ENCODE data around the gene TMEM108. TPM values are rescaled to one million over a fixed set of nuclear protein-coding genes. Genes with fewer than 3 reads are reported as not detected.

The TMEM108 gene
- polyA plus RNA-seq, 1 donor (not counting 4 experiments of a cell fraction or from before 2014, with no cell fraction given), result not detected

DNA sequence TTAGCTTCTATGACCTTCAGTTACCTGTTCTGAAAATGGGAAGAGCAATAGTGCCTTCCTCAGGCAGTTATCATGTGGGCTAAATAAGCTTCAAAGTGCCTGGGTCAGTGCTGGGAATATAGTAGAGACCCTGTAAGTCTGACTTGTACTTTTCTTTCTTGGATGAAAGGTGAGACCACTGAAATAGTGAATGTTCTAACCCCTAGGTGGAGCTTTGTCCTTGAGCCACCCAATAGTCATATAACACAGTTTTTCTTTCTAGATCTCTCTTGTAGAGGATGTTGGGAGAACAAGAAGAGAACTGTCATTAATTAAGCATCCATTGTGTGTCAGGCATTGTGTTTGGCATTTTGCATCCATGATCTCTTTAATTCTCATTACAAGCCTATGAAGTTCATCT, 348.7 kb downstream of the TMEM108 start:
- dilution Hi-C loops (cut with MboI; ENCODE audit: extremely low pct_ligation_motif_present, low sequenced_read_pairs), result no loop called here
- no peak for FAIRE-seq
- DNase-seq (ENCODE audit: low read depth, low spot score), result no peak
- no peaks in the 10 kb centered on the region for H3K36me3 ChIP-seq (ENCODE audit: control insufficient read depth in 2 of 2, extremely low read depth in 1 of 2, insufficient read depth in 2 of 2, low read length in 2 of 2)
- H3K27me3 ChIP-seq (ENCODE audit: control insufficient read depth, extremely low read depth, insufficient read depth, low read length), result peaks cover 3% of the 10 kb centered on the region
- no peak overlapping the region for H3K4me3 ChIP-seq (ENCODE audit: control insufficient read depth in 2 of 3, extremely low read depth in 1 of 3, insufficient read depth in 2 of 3, low read depth in 1 of 3, low read length in 3 of 3)
- H4K20me1 ChIP-seq (ENCODE audit: control insufficient read depth, extremely low read depth, insufficient read depth, low read length), result no peaks in the 10 kb centered on the region
- H3K9me1 ChIP-seq (ENCODE audit: control insufficient read depth, extremely low read depth, insufficient read depth, low read length), result no peaks in the 10 kb centered on the region
- TF ChIP-seq EZH2 (IDR thresholded peaks at IDR 0.05; ENCODE audit: low read length), result no peak
- TF ChIP-seq, protein P1, sequence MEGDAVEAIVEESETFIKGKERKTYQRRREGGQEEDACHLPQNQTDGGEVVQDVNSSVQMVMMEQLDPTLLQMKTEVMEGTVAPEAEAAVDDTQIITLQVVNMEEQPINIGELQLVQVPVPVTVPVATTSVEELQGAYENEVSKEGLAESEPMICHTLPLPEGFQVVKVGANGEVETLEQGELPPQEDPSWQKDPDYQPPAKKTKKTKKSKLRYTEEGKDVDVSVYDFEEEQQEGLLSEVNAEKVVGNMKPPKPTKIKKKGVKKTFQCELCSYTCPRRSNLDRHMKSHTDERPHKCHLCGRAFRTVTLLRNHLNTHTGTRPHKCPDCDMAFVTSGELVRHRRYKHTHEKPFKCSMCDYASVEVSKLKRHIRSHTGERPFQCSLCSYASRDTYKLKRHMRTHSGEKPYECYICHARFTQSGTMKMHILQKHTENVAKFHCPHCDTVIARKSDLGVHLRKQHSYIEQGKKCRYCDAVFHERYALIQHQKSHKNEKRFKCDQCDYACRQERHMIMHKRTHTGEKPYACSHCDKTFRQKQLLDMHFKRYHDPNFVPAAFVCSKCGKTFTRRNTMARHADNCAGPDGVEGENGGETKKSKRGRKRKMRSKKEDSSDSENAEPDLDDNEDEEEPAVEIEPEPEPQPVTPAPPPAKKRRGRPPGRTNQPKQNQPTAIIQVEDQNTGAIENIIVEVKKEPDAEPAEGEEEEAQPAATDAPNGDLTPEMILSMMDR (optimal IDR thresholded peaks at IDR 0.05 in 1 of 3, IDR thresholded peaks at IDR 0.05 in 1 of 3, conservative IDR thresholded peaks at IDR 0.05 in 1 of 3; ENCODE audit: extremely low read depth in 1 of 3, insufficient read depth in 2 of 3, low read length in 3 of 3), result no peak
- H3K9me3 ChIP-seq (ENCODE audit: control insufficient read depth, low read depth, low read length), result no peaks in the 10 kb centered on the region
- H3K79me2 ChIP-seq (ENCODE audit: control insufficient read depth, insufficient read depth, low read length), result no peaks in the 10 kb centered on the region
- H3K27ac ChIP-seq (ENCODE audit: control insufficient read depth, insufficient read depth, low read length), result no peak overlapping the region
- H3K9ac ChIP-seq (ENCODE audit: control insufficient read depth, extremely low read depth, insufficient read depth, low read length), result no peak overlapping the region
- H3K4me1 ChIP-seq (ENCODE audit: control insufficient read depth, extremely low read depth, insufficient read depth, low read length), result peaks cover 20% of the 10 kb centered on the region
- H3K4me2 ChIP-seq (ENCODE audit: control insufficient read depth, extremely low read depth, insufficient read depth, low read depth, low read length), result no peak overlapping the region
- no peak overlapping the region for H2AFZ ChIP-seq (ENCODE audit: control insufficient read depth, low read length)

DNA sequence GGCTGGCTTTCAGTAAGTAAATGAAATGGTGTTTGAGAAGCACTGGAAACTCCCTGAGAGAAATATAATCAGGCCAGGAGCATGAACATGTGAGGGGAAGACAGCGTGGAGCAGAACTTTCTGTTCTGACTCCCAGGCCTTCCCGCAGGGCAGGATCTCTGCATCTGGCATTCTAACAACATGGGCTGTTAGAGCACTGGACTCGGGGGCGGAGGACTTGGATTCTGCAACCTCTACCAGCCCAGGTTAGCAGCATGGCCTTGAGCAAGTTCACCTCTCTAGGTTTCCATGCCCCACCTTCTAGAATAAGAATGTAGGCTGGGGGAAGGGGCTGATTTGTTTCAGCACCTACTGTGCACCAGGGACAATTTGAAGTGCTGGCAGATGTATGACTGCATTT, 349.1 kb downstream of the TMEM108 start:
- peaks cover 20% of the 10 kb centered on the region for H3K4me1 ChIP-seq (ENCODE audit: control insufficient read depth, extremely low read depth, insufficient read depth, low read length)
- H3K4me3 ChIP-seq (ENCODE audit: control insufficient read depth in 2 of 3, extremely low read depth in 1 of 3, insufficient read depth in 2 of 3, low read depth in 1 of 3, low read length in 3 of 3), result no peak overlapping the region
- no peaks in the 10 kb centered on the region for H3K27me3 ChIP-seq (ENCODE audit: control insufficient read depth, extremely low read depth, insufficient read depth, low read length)
- no peaks in the 10 kb centered on the region for H3K9me3 ChIP-seq (ENCODE audit: control insufficient read depth, low read depth, low read length)
- H3K4me2 ChIP-seq (ENCODE audit: control insufficient read depth, extremely low read depth, insufficient read depth, low read depth, low read length), result no peak overlapping the region
- H3K9ac ChIP-seq (ENCODE audit: control insufficient read depth, extremely low read depth, insufficient read depth, low read length), result no peak overlapping the region
- no peak overlapping the region for H3K27ac ChIP-seq (ENCODE audit: control insufficient read depth, insufficient read depth, low read length)
- no peaks in the 10 kb centered on the region for H3K9me1 ChIP-seq (ENCODE audit: control insufficient read depth, extremely low read depth, insufficient read depth, low read length)
- TF ChIP-seq, protein P1 (optimal IDR thresholded peaks at IDR 0.05 in 1 of 3, IDR thresholded peaks at IDR 0.05 in 1 of 3, conservative IDR thresholded peaks at IDR 0.05 in 1 of 3; ENCODE audit: extremely low read depth in 1 of 3, insufficient read depth in 2 of 3, low read length in 3 of 3), result no peak
- TF ChIP-seq EZH2 (IDR thresholded peaks at IDR 0.05; ENCODE audit: low read length), result no peak
- no peaks in the 10 kb centered on the region for H3K79me2 ChIP-seq (ENCODE audit: control insufficient read depth, insufficient read depth, low read length)
- H4K20me1 ChIP-seq (ENCODE audit: control insufficient read depth, extremely low read depth, insufficient read depth, low read length), result no peaks in the 10 kb centered on the region
- no peaks in the 10 kb centered on the region for H3K36me3 ChIP-seq (ENCODE audit: control insufficient read depth in 2 of 2, extremely low read depth in 1 of 2, insufficient read depth in 2 of 2, low read length in 2 of 2)
- FAIRE-seq (no peak), DNase-seq (ENCODE audit: low read depth, low spot score) (no peak)
- H2AFZ ChIP-seq (ENCODE audit: control insufficient read depth, low read length), result no peak overlapping the region
- dilution Hi-C loops (cut with MboI; ENCODE audit: extremely low pct_ligation_motif_present, low sequenced_read_pairs), result no loop called here

Data from keratinocyte (primary cell).